CD4-positive, alpha-beta T cell treated with Interleukin-12 subunit alpha and Interleukin-12 subunit beta, for 1 hour (primary cell): ENCODE measurements around the gene HS3ST3B1.

Experiments used
- DNase-seq: peaks from one replicate; pipeline ENCODE4 v3.0.0-alpha.2; 2020

Gene HS3ST3B1

GRCh38 chr17:14321980-14322776, 21.3 kb downstream of the HS3ST3B1 start:
- DNase-seq, result no peak

GRCh38 chr17:14323522-14323981, 22.7 kb downstream of the HS3ST3B1 start:
- no peak for DNase-seq

- DNase-seq, result no peak
These were observed 24.8 kb downstream of the HS3ST3B1 start for GRCh38 chr17:14325618-14326167.

- peak; percentile 4 for DNase-seq
These were observed 29.1 kb downstream of the HS3ST3B1 start for GRCh38 chr17:14329900-14330491.

- DNase-seq, result no peak
These were observed 29.6 kb downstream of the HS3ST3B1 start for GRCh38 chr17:14330492-14330962.

- no peak for DNase-seq
These were observed 30.5 kb downstream of the HS3ST3B1 start for GRCh38 chr17:14331225-14331981.

GRCh38 chr17:14331982-14332298, 31.1 kb downstream of the HS3ST3B1 start:
- DNase-seq, result no peak

- DNase-seq, result no peak
These were observed 31.4 kb downstream of the HS3ST3B1 start for GRCh38 chr17:14332331-14332730.

GRCh38 chr17:14333506-14333905, 32.6 kb downstream of the HS3ST3B1 start:
- DNase-seq, result no peak

- DNase-seq, result no peak
These were observed 33.5 kb downstream of the HS3ST3B1 start for GRCh38 chr17:14334276-14334840.

GRCh38 chr17:14334919-14335318, 34.0 kb downstream of the HS3ST3B1 start:
- no peak for DNase-seq

- DNase-seq, result no peak
These were observed 35.5 kb downstream of the HS3ST3B1 start for GRCh38 chr17:14336418-14336817.

- no peak for DNase-seq
These were observed 36.8 kb downstream of the HS3ST3B1 start for GRCh38 chr17:14337596-14338079.

- no peak for DNase-seq
These were observed 40.2 kb downstream of the HS3ST3B1 start for GRCh38 chr17:14340857-14341754.

- no peak for DNase-seq
These were observed 41.0 kb downstream of the HS3ST3B1 start for GRCh38 chr17:14341866-14342265.

- DNase-seq, result no peak
These were observed 45.9 kb downstream of the HS3ST3B1 start for GRCh38 chr17:14346801-14347200.

- no peak for DNase-seq
These were observed 50.6 kb downstream of the HS3ST3B1 start for GRCh38 chr17:14351493-14351892.

- DNase-seq, result no peak
These were observed 51.3 kb downstream of the HS3ST3B1 start for GRCh38 chr17:14352136-14352535.

GRCh38 chr17:14353861-14354474, 53.1 kb downstream of the HS3ST3B1 start:
- DNase-seq, result no peak

- no peak for DNase-seq
These were observed 53.9 kb downstream of the HS3ST3B1 start for GRCh38 chr17:14354807-14355206.

- DNase-seq, result no peak
These were observed 54.7 kb downstream of the HS3ST3B1 start for GRCh38 chr17:14355556-14355955.
